Mesenchymal stem cell (in vitro differentiated cells and primary cell): Measurements from ENCODE around the gene MFAP2.
"Not testable (repeated sequence)": the region's sequence is repeated elsewhere in the genome, so short reads cannot be mapped to it uniquely, and the experiment has no call there.

ENCODE experiments used
- DNase-seq: peaks from one replicate; pipeline ENCODE4 v3.0.0-alpha.2; 2013
- H2AFZ ChIP-seq: one replicate; pipeline ENCODE4 v1.6.1; 2013; ENCODE audit warnings: low read depth, mild to moderate bottlenecking, control low read depth, inconsistent platforms, low read length, moderate library complexity
- H2AK5ac ChIP-seq: 2 replicates; pipeline ENCODE4 v1.6.1; 2013; ENCODE audit warnings: low read length, moderate library complexity, mild to moderate bottlenecking, inconsistent platforms; ENCODE audit not compliant: severe bottlenecking
- H2BK120ac ChIP-seq: one replicate; pipeline ENCODE4 v1.6.1; 2013; ENCODE audit warnings: low read depth, mild to moderate bottlenecking, inconsistent platforms, low read length, moderate library complexity
- H2BK12ac ChIP-seq, 2 experiments: one replicate each; pipeline ENCODE4 v1.6.1; 2013; ENCODE audit warnings: inconsistent platforms in 2 of 2, low read length in 2 of 2, mild to moderate bottlenecking in 2 of 2, moderate library complexity in 2 of 2, control low read depth in 1 of 2
- H2BK15ac ChIP-seq: one replicate; pipeline ENCODE4 v1.6.1; 2013; ENCODE audit warnings: mild to moderate bottlenecking, low read depth, inconsistent platforms; ENCODE audit not compliant: poor library complexity, severe bottlenecking
- H2BK5ac ChIP-seq: 2 replicates; pipeline ENCODE4 v1.6.1; 2013; ENCODE audit warnings: low read depth, mild to moderate bottlenecking, low read length, control low read depth, inconsistent platforms; ENCODE audit not compliant: poor library complexity, severe bottlenecking
- H3K14ac ChIP-seq, 2 experiments: one replicate each; pipeline ENCODE4 v1.6.1; 2013; ENCODE audit warnings: inconsistent platforms in 2 of 2, low read length in 2 of 2, control low read depth in 1 of 2, mild to moderate bottlenecking in 1 of 2, moderate library complexity in 1 of 2
- H3K18ac ChIP-seq, 2 experiments: one replicate each; pipeline ENCODE4 v1.6.1; 2013; ENCODE audit warnings: inconsistent platforms in 2 of 2, low read length in 2 of 2, control low read depth in 1 of 2, low read depth in 1 of 2, mild to moderate bottlenecking in 1 of 2
- H3K23ac ChIP-seq, 2 experiments: one replicate each; pipeline ENCODE4 v1.6.1; 2013; ENCODE audit warnings: inconsistent platforms in 2 of 2, low read length in 2 of 2, mild to moderate bottlenecking in 2 of 2, moderate library complexity in 2 of 2, control low read depth in 1 of 2
- H3K27ac ChIP-seq: 2 replicates; pipeline ENCODE4 v1.5.1; 2013; ENCODE audit warnings: mild to moderate bottlenecking, moderate library complexity, low read length, control low read depth, inconsistent platforms; ENCODE audit not compliant: poor library complexity, severe bottlenecking
- H3K27me3 ChIP-seq, 2 experiments: 2 replicates each; pipeline versions ENCODE4 v1.6.1 to v1.7.0; 2013; ENCODE audit warnings: low read length in 2 of 2, mild to moderate bottlenecking in 2 of 2, moderate library complexity in 2 of 2, control low read depth in 1 of 2, inconsistent platforms in 1 of 2; ENCODE audit not compliant: control insufficient read depth in 1 of 2, insufficient read depth in 1 of 2
- H3K36me3 ChIP-seq, 2 experiments: 2 replicates each; pipeline versions ENCODE4 v1.6.1 to v1.7.0; 2013; ENCODE audit warnings: low read length in 2 of 2, control low read depth in 1 of 2, inconsistent platforms in 1 of 2, low read depth in 1 of 2, mild to moderate bottlenecking in 1 of 2; ENCODE audit not compliant: insufficient read depth in 2 of 2, control insufficient read depth in 1 of 2
- H3K4ac ChIP-seq, 2 experiments: one replicate each; pipeline ENCODE4 v1.6.1; 2013; ENCODE audit warnings: inconsistent platforms in 2 of 2, low read length in 2 of 2, mild to moderate bottlenecking in 2 of 2, moderate library complexity in 2 of 2, control low read depth in 1 of 2, low read depth in 1 of 2
- H3K4me1 ChIP-seq: 2 replicates; pipeline ENCODE4 v1.6.1; 2013; ENCODE audit warnings: low read depth, low read length, control low read depth; ENCODE audit not compliant: control insufficient read depth, insufficient read depth
- H3K4me2 ChIP-seq: 2 replicates; pipeline ENCODE4 v1.6.1; 2013; ENCODE audit warnings: low read length, mild to moderate bottlenecking, inconsistent platforms; ENCODE audit not compliant: poor library complexity, severe bottlenecking
- H3K4me3 ChIP-seq, 2 experiments: 2 replicates each; pipeline versions ENCODE4 v1.5.1 to v1.7.0; 2013; ENCODE audit warnings: low read length in 2 of 2, mild to moderate bottlenecking in 2 of 2, control low read depth in 1 of 2, low read depth in 1 of 2; ENCODE audit not compliant: insufficient read depth in 1 of 2
- H3K79me1 ChIP-seq: replicated peaks from 2 replicates; pipeline ENCODE4 v1.6.1; 2013; ENCODE audit warnings: mild to moderate bottlenecking, control low read depth, low read length, inconsistent platforms; ENCODE audit not compliant: poor library complexity, severe bottlenecking
- H3K9ac ChIP-seq: 2 replicates; pipeline ENCODE4 v1.7.0; 2013; ENCODE audit warnings: mild to moderate bottlenecking, low read length, moderate library complexity
- H3K9me3 ChIP-seq: 2 replicates; pipeline ENCODE4 v1.7.0; 2013; ENCODE audit warnings: mild to moderate bottlenecking, low read length; ENCODE audit not compliant: control insufficient read depth
- H4K8ac ChIP-seq: one replicate; pipeline ENCODE4 v1.6.1; 2013; ENCODE audit warnings: inconsistent platforms, mild to moderate bottlenecking, low read length, moderate library complexity
- H4K91ac ChIP-seq: one replicate; pipeline ENCODE4 v1.6.1; 2013; ENCODE audit warnings: mild to moderate bottlenecking, low read length, inconsistent platforms
- WGBS: methylation state at CpG from one replicate; pipeline ENCODE4 v1.1.7; 2013; ENCODE audit warnings: mixed read lengths; 5-methylcytosine and 5-hydroxymethylcytosine counted together

Gene MFAP2

DNA sequence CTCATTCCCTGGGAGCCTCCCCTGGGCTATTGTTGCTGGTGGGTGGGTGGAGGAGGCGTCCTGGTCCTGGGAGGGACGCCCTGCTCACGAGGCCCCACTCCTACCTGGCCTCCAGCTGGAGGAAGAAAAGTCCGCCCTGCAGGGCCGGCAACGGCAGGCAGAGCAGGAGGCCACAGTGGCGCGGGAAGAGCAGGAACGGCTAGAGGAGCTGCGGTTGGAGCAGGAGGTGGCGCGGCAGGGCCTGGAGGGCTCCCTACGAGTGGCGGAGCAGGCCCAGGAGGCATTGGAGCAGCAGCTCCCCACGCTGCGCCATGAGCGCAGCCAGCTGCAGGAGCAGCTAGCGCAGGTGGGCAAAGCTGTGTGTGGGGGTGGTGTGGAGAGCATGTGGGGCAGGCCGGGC lies 33.8 kb downstream of the MFAP2 start:
- peaks cover 4 to 26% of the 10 kb centered on the region in 2 experiments for H3K36me3 ChIP-seq
- no peak overlapping the region for H2BK120ac ChIP-seq
- no peak overlapping the region for H3K27ac ChIP-seq
- WGBS: 92% methylated on average over 16 of the region's 19 CpGs
- H3K4me1 ChIP-seq: peaks cover 15% of the 10 kb centered on the region
- no peak overlapping the region for H2BK15ac ChIP-seq
- H2AK5ac ChIP-seq: no peak overlapping the region
- H3K18ac ChIP-seq: no peak overlapping the region
- no peak overlapping the region for H3K14ac ChIP-seq
- H3K79me1 ChIP-seq: no peaks in the 10 kb centered on the region
- no peak overlapping the region for H3K4me2 ChIP-seq
- H4K8ac ChIP-seq: no peak overlapping the region
- H2BK5ac ChIP-seq: no peak overlapping the region
- H2AFZ ChIP-seq: no peak overlapping the region
- H3K9ac ChIP-seq: no peak overlapping the region
- no peak overlapping the region for H2BK12ac ChIP-seq
- no peaks in the 10 kb centered on the region for H3K27me3 ChIP-seq
- no peak for DNase-seq
- H3K23ac ChIP-seq: no peak overlapping the region
- H3K4ac ChIP-seq: no peak overlapping the region
- no peak overlapping the region for H4K91ac ChIP-seq
- no peaks in the 10 kb centered on the region for H3K9me3 ChIP-seq
- no peak overlapping the region for H3K4me3 ChIP-seq

DNA sequence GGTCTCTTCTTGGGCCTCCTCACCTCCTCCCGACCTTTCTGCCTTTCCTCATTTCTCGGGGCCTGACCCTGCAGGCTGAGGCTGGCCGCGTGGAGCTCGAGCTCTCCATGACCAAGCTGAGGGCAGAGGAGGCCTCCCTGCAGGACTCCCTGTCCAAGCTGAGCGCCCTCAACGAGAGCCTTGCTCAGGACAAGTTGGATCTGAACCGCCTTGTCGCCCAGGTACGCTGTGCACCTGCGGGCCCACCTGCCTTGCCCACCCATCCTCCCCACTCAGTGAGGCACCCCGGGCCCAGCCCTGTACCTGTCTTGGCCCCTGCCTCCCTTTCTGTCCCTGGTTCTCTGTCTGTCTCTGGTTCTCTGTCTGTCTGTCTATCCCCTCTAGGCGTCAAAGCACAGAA lies 34.2 kb downstream of the MFAP2 start:
- not testable (repeated sequence) for H2BK120ac ChIP-seq, H2BK15ac ChIP-seq, H3K9me3 ChIP-seq, H2BK5ac ChIP-seq, H3K79me1 ChIP-seq, H3K4ac ChIP-seq, H3K23ac ChIP-seq, H3K4me3 ChIP-seq, H2AFZ ChIP-seq, H4K8ac ChIP-seq, H2AK5ac ChIP-seq, H3K18ac ChIP-seq, H3K14ac ChIP-seq, H3K9ac ChIP-seq, H3K27me3 ChIP-seq, DNase-seq, H3K4me2 ChIP-seq, H3K27ac ChIP-seq, H4K91ac ChIP-seq, H2BK12ac ChIP-seq
- 98% methylated on average over 9 of the region's 13 CpGs for WGBS
- Histone ChIP-seq H3K36me3 (peaks cover 4 to 26% of the 10 kb centered on the region in 2 experiments), H3K4me1 (peaks cover 15% of the 10 kb centered on the region)

DNA sequence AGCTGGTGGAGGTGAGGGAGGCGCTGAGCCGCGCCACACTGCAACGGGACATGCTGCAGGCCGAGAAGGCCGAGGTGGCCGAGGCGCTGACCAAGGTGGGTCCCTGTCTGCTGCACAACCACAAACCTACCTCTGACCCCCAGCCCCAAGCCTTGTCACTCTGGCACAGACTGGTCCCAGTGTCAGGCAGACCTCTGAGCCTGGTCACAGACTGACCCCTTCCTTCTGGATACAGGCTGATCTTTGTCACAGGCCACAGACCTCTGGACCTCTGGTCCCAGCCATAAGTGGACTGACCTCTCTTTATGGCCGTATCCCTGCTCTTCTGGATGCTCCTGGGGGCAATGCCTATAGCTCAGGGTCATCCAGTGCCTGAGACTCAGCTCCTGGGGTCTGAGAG lies 34.9 kb downstream of the MFAP2 start:
- Histone ChIP-seq H3K36me3 (peaks cover 4 to 26% of the 10 kb centered on the region in 2 experiments), H3K4me1 (peaks cover 15% of the 10 kb centered on the region)
- not testable (repeated sequence) for H3K14ac ChIP-seq, H3K23ac ChIP-seq, H2AFZ ChIP-seq, H2BK5ac ChIP-seq, H3K79me1 ChIP-seq, H3K4me2 ChIP-seq, H4K91ac ChIP-seq, H2BK12ac ChIP-seq, H3K18ac ChIP-seq, H2AK5ac ChIP-seq, H3K4me3 ChIP-seq, H3K4ac ChIP-seq, H3K9ac ChIP-seq, H4K8ac ChIP-seq, H3K27ac ChIP-seq, H3K9me3 ChIP-seq, H2BK15ac ChIP-seq, H3K27me3 ChIP-seq, DNase-seq, H2BK120ac ChIP-seq
- 91% methylated on average over 1 of the region's 9 CpGs for WGBS

DNA sequence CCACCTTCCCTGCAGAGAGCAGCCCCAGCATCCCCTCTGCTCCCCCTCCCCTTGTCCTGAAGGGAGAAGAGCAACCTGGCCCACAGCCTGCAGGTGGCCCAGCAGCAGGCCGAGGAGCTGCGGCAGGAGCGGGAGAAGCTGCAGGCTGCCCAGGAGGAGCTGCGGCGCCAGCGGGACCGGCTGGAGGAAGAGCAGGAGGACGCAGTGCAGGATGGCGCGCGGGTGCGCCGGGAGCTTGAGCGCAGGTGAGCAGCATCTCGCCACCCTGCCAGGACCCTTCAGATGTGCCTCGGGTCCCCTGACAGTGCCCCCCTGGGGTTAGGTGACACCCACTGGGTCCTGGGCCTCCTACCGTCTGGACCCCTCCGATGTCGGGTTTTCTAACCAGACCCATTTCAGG lies 36.4 kb downstream of the MFAP2 start:
- H3K79me1 ChIP-seq: no peaks in the 10 kb centered on the region
- H2BK15ac ChIP-seq: no peak overlapping the region
- H3K9ac ChIP-seq: no peak overlapping the region
- no peak overlapping the region for H3K14ac ChIP-seq
- 96% methylated on average over 16 of the region's 19 CpGs for WGBS
- H3K9me3 ChIP-seq: no peaks in the 10 kb centered on the region
- H3K27me3 ChIP-seq: no peaks in the 10 kb centered on the region
- H4K8ac ChIP-seq: no peak overlapping the region
- H3K4me2 ChIP-seq: no peak overlapping the region
- no peak for DNase-seq
- no peak overlapping the region for H2BK5ac ChIP-seq
- peaks cover 4 to 29% of the 10 kb centered on the region in 2 experiments for H3K36me3 ChIP-seq
- no peak overlapping the region for H2AFZ ChIP-seq
- no peak overlapping the region for H2BK120ac ChIP-seq
- H2BK12ac ChIP-seq: no peak overlapping the region
- H3K23ac ChIP-seq: no peak overlapping the region
- H4K91ac ChIP-seq: peak overlapping the region; percentile 22
- peak overlapping the region in 1 of 2 experiments; percentile 20 for H3K4me3 ChIP-seq
- H3K4ac ChIP-seq: no peak overlapping the region
- H3K18ac ChIP-seq: no peak overlapping the region
- H2AK5ac ChIP-seq: no peak overlapping the region
- H3K27ac ChIP-seq: no peak overlapping the region
- H3K4me1 ChIP-seq: peaks cover 13% of the 10 kb centered on the region
